Esophagus muscularis mucosa (tissue), 4 donors: ENCODE measurements around the gene RALY. TPM values are rescaled to one million over a fixed set of nuclear protein-coding genes. Genes with fewer than 3 reads are reported as not detected.

ENCODE experiments used
- DNase-seq: peaks from one replicate; pipeline ENCODE4 v3.0.0-alpha.2; 2017; ENCODE audit errors: extremely low spot score
- H3K27ac ChIP-seq, 4 donors: fragments of 200-600 bp; sonication (generic); replicated peaks in 1 of 4; 1 replicate in 3 of 4; 2 replicates in 1 of 4; pipeline ENCODE4 v1.5.1; 2016 to 2019; ENCODE audit warnings: mild to moderate bottlenecking in 1 of 4
- H3K27me3 ChIP-seq, 4 donors: fragments of 200-600 bp; sonication (generic); one replicate each; pipeline versions ENCODE4 v1.5.1 to v1.6.0; 2016 to 2019
- H3K36me3 ChIP-seq, 4 donors: fragments of 200-600 bp; sonication (generic); one replicate each; pipeline ENCODE4 v1.5.1; 2016 to 2019
- H3K4me1 ChIP-seq, 4 donors: fragments of 200-600 bp; sonication (generic); one replicate each; pipeline ENCODE4 v1.5.1; 2016 to 2019
- H3K4me3 ChIP-seq, 4 donors: fragments of 200-600 bp; sonication (generic); 1 replicate in 2 of 4; 2 replicates in 2 of 4; pipeline ENCODE4 v1.5.1; 2016 to 2019; ENCODE audit warnings: mild to moderate bottlenecking in 4 of 4, moderate library complexity in 1 of 4
- H3K9me3 ChIP-seq, 4 donors: fragments of 200-600 bp; sonication (generic); 1 replicate in 3 of 4; 2 replicates in 1 of 4; pipeline ENCODE4 v1.5.1; 2016 to 2019
- CTCF ChIP-seq, 3 experiments: fragments of 200-600 bp in 2 of 3; fragments of 450-650 bp in 1 of 3; sonication (generic) in 2 of 3; IDR thresholded peaks; one replicate each; pipeline ENCODE4 v1.5.1; 2017 to 2019; ENCODE audit warnings: antibody characterized with exemption in 3 of 3, mild to moderate bottlenecking in 2 of 3, moderate library complexity in 1 of 3
- EP300 ChIP-seq: sonication (generic); formaldehyde crosslinking; IDR thresholded peaks from one replicate; pipeline ENCODE4 v1.6.1; 2017; ENCODE audit warnings: antibody characterized with exemption
- POLR2A ChIP-seq: fragments of 450-650 bp; IDR thresholded peaks from one replicate; pipeline ENCODE4 v1.6.1; 2017; ENCODE audit warnings: antibody characterized with exemption, moderate library complexity, mild to moderate bottlenecking, low read depth
- POLR2AphosphoS5 ChIP-seq, 2 donors: sonication (generic); formaldehyde crosslinking; IDR thresholded peaks; one replicate each; pipeline ENCODE4 v1.6.1; 2017; ENCODE audit warnings: antibody characterized with exemption in 2 of 2
- WGBS: methylation state at CpG from one replicate; pipeline ENCODE4 v1.1.5; 2018; 5-methylcytosine and 5-hydroxymethylcytosine counted together
- intact Hi-C: fragments of 100-400 bp; cut with DNase I; formaldehyde crosslinking; loops from one replicate; pipeline ENCODE4 v1.15.1; 2023
- total RNA-seq, 4 donors: library from RNA; depleted of rRNA; stranded (reverse); fragments of >200 nt; gene quantifications; one replicate each; pipeline versions ENCODE4 v1.1.0 to v1.2.1, GENCODE V29; 2016

Gene RALY
- total RNA-seq, 4 donors from 2014 or later: 114 to 121 (median 117) TPM

GRCh38 chr20:34049897-34050695 lies 56.4 kb downstream of the RALY start:
- Histone ChIP-seq H3K27ac (no peak overlapping the region), H3K36me3 (no peaks in the 10 kb centered on the region), H3K9me3 (no peaks in the 10 kb centered on the region), H3K4me1 (peaks cover 32 to 64% (median 61%) of the 10 kb centered on the region in 4 donors), H3K4me3 (no peak overlapping the region), H3K27me3 (no peaks in the 10 kb centered on the region)
- TF ChIP-seq POLR2A: no peak
- TF ChIP-seq EP300: no peak
- TF ChIP-seq POLR2AphosphoS5 (IDR thresholded peaks at IDR 0.05): no peak
- TF ChIP-seq CTCF (IDR thresholded peaks at IDR 0.05): no peak
- WGBS: 85% methylated on average over 4 of the region's 4 CpGs
- DNase-seq: no peak
- intact Hi-C loops: no loop called here

GRCh38 chr20:34052414-34052813 lies 58.7 kb downstream of the RALY start:
- WGBS: 73% methylated on average over 2 of the region's 2 CpGs
- no peak for DNase-seq
- intact Hi-C loops: no loop called here
- Histone ChIP-seq H3K4me1 (peaks cover 26 to 65% (median 59%) of the 10 kb centered on the region in 4 donors), H3K27me3 (no peaks in the 10 kb centered on the region), H3K9me3 (no peaks in the 10 kb centered on the region), H3K4me3 (no peak overlapping the region), H3K36me3 (no peaks in the 10 kb centered on the region), H3K27ac (no peak overlapping the region)
- TF ChIP-seq CTCF (IDR thresholded peaks at IDR 0.05): no peak
- no peak for TF ChIP-seq POLR2A
- no peak for TF ChIP-seq POLR2AphosphoS5 (IDR thresholded peaks at IDR 0.05)
- no peak for TF ChIP-seq EP300

- H3K27ac ChIP-seq: no peak overlapping the region
- 80% methylated on average over 1 of the region's 1 CpG for WGBS
- intact Hi-C loops: no loop called here
- no peak overlapping the region for H3K4me3 ChIP-seq
- no peak for TF ChIP-seq CTCF (IDR thresholded peaks at IDR 0.05)
- TF ChIP-seq EP300: no peak
- no peak for TF ChIP-seq POLR2A
- TF ChIP-seq POLR2AphosphoS5 (IDR thresholded peaks at IDR 0.05): no peak
- no peak for DNase-seq
- H3K36me3 ChIP-seq: no peaks in the 10 kb centered on the region
- H3K27me3 ChIP-seq: no peaks in the 10 kb centered on the region
- no peaks in the 10 kb centered on the region for H3K9me3 ChIP-seq
- H3K4me1 ChIP-seq: peaks cover 20 to 62% (median 47%) of the 10 kb centered on the region in 4 donors
Measured at GRCh38 chr20:34055290-34055689, 61.6 kb downstream of the RALY start.

- 54% methylated on average over 1 of the region's 1 CpG for WGBS
- TF ChIP-seq EP300 (no peak), POLR2A (no peak), CTCF (IDR thresholded peaks at IDR 0.05) (no peak), POLR2AphosphoS5 (IDR thresholded peaks at IDR 0.05) (no peak)
- H3K9me3 ChIP-seq: no peaks in the 10 kb centered on the region
- no peaks in the 10 kb centered on the region for H3K27me3 ChIP-seq
- no peak overlapping the region for H3K4me3 ChIP-seq
- no peaks in the 10 kb centered on the region for H3K36me3 ChIP-seq
- no peak for DNase-seq
- no peak overlapping the region for H3K27ac ChIP-seq
- intact Hi-C loops: no loop called here
- peaks cover 13 to 58% (median 33%) of the 10 kb centered on the region in 4 donors for H3K4me1 ChIP-seq
Measured at GRCh38 chr20:34058831-34059230, 65.1 kb downstream of the RALY start.
